Muscle layer of duodenum (tissue), 2 donors: Measurements from ENCODE around the gene IL1R2.

Source experiments
- H3K27ac ChIP-seq: one replicate; pipeline ENCODE4 v1.7.0; 2013; ENCODE audit warnings: mild to moderate bottlenecking, low read length
- H3K27me3 ChIP-seq: one replicate; pipeline ENCODE4 v1.7.0; 2013; ENCODE audit warnings: low read depth, mild to moderate bottlenecking, control low read depth, low read length
- H3K36me3 ChIP-seq, 2 donors: one replicate each; pipeline ENCODE4 v1.7.0; 2013; ENCODE audit warnings: low read length in 2 of 2, control low read depth in 1 of 2, mild to moderate bottlenecking in 1 of 2; ENCODE audit not compliant: insufficient read depth in 2 of 2, control insufficient read depth in 1 of 2
- H3K4me1 ChIP-seq, 2 donors: one replicate each; pipeline ENCODE4 v1.7.0; 2013; ENCODE audit warnings: low read length in 2 of 2, mild to moderate bottlenecking in 2 of 2, control low read depth in 1 of 2, moderate library complexity in 1 of 2; ENCODE audit not compliant: insufficient read depth in 2 of 2, control insufficient read depth in 1 of 2
- H3K4me3 ChIP-seq, 2 donors: one replicate each; pipeline ENCODE4 v1.7.0; 2013; ENCODE audit warnings: low read length in 2 of 2, low read depth in 1 of 2, mild to moderate bottlenecking in 1 of 2
- H3K9me3 ChIP-seq, 2 donors: one replicate each; pipeline ENCODE4 v1.7.0; 2013; ENCODE audit warnings: low read length in 2 of 2, control low read depth in 1 of 2, mild to moderate bottlenecking in 1 of 2; ENCODE audit not compliant: control insufficient read depth in 1 of 2
- donor health status: healthy.

The IL1R2 gene

GRCh38 chr2:102033750-102034682 is 42.3 kb downstream of the IL1R2 start:
- Histone ChIP-seq H3K9me3 (no peaks in the 10 kb centered on the region), H3K36me3 (no peaks in the 10 kb centered on the region), H3K27ac (peak overlapping the region; percentile 64), H3K4me3 (no peak overlapping the region), H3K4me1 (peaks cover 6 to 8% of the 10 kb centered on the region in 2 donors), H3K27me3 (no peaks in the 10 kb centered on the region)

- peaks cover 6 to 8% of the 10 kb centered on the region in 2 donors for H3K4me1 ChIP-seq
- H3K27me3 ChIP-seq = no peaks in the 10 kb centered on the region
- no peaks in the 10 kb centered on the region for H3K36me3 ChIP-seq
- H3K9me3 ChIP-seq = no peaks in the 10 kb centered on the region
- H3K4me3 ChIP-seq = no peak overlapping the region
- H3K27ac ChIP-seq = peak overlapping the region; percentile 64
These were observed 43.2 kb downstream of the IL1R2 start for GRCh38 chr2:102034683-102035548.

GRCh38 chr2:102037681-102038080 is 45.9 kb downstream of the IL1R2 start:
- Histone ChIP-seq H3K9me3 (no peaks in the 10 kb centered on the region), H3K27me3 (no peaks in the 10 kb centered on the region), H3K36me3 (no peaks in the 10 kb centered on the region), H3K4me1 (peaks cover 6% of the 10 kb centered on the region in 2 donors), H3K27ac (peak overlapping the region; percentile 58), H3K4me3 (no peak overlapping the region)

DNA sequence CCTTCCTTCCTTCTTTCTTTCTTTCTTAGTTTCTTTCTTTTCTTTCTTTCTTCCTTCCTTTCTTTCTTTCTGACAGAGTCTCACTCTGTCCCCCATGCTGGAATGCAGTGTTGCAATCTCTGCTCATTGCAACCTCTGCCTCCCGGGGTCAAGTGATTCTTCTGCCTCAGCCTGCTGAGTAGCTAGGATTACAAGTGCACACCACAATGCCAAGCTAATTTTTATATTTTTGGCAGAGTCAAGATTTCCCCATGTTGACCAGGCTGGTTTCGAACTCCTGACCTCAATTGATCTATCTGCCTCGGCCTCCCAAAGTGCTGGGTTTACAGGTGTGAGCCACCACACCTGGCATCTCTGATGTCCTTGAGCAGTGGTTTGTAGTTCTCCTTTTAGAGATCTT is 48.5 kb downstream of the IL1R2 start:
- no peak overlapping the region for H3K27ac ChIP-seq
- no peaks in the 10 kb centered on the region for H3K27me3 ChIP-seq
- no peaks in the 10 kb centered on the region for H3K4me1 ChIP-seq
- H3K36me3 ChIP-seq = no peaks in the 10 kb centered on the region
- no peaks in the 10 kb centered on the region for H3K9me3 ChIP-seq
- no peak overlapping the region for H3K4me3 ChIP-seq

- H3K27me3 ChIP-seq = no peaks in the 10 kb centered on the region
- no peaks in the 10 kb centered on the region for H3K36me3 ChIP-seq
- H3K27ac ChIP-seq = no peak overlapping the region
- no peaks in the 10 kb centered on the region for H3K9me3 ChIP-seq
- H3K4me1 ChIP-seq = no peaks in the 10 kb centered on the region
- H3K4me3 ChIP-seq = no peak overlapping the region
These were observed 49.6 kb downstream of the IL1R2 start for GRCh38 chr2:102041351-102041750.

GRCh38 chr2:102042196-102043081 is 50.7 kb downstream of the IL1R2 start:
- H3K27ac ChIP-seq = no peak overlapping the region
- no peaks in the 10 kb centered on the region for H3K36me3 ChIP-seq
- no peaks in the 10 kb centered on the region for H3K4me1 ChIP-seq
- H3K27me3 ChIP-seq = no peaks in the 10 kb centered on the region
- no peak overlapping the region for H3K4me3 ChIP-seq
- H3K9me3 ChIP-seq = no peaks in the 10 kb centered on the region

DNA sequence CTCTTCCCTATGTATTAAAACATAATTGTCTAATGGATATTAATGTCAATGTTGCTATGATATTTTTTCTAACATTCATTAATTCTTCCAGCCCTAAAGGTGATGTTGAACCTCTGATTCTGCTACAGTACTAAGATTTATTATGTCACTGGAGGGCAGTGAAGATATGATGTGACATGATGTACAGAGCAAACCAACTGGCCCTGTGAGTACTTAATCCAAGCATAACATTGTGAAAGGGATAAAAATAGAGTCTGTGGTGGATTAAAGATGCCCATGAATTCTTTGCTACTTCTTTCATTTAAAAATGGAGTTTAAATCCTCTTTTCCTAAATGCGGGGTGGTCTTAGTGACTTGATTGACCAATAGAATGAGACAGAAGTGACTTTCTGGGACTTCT is 51.8 kb downstream of the IL1R2 start:
- H3K36me3 ChIP-seq = no peaks in the 10 kb centered on the region
- H3K27me3 ChIP-seq = no peaks in the 10 kb centered on the region
- no peak overlapping the region for H3K4me3 ChIP-seq
- H3K4me1 ChIP-seq = no peaks in the 10 kb centered on the region
- no peak overlapping the region for H3K27ac ChIP-seq
- H3K9me3 ChIP-seq = no peaks in the 10 kb centered on the region

DNA sequence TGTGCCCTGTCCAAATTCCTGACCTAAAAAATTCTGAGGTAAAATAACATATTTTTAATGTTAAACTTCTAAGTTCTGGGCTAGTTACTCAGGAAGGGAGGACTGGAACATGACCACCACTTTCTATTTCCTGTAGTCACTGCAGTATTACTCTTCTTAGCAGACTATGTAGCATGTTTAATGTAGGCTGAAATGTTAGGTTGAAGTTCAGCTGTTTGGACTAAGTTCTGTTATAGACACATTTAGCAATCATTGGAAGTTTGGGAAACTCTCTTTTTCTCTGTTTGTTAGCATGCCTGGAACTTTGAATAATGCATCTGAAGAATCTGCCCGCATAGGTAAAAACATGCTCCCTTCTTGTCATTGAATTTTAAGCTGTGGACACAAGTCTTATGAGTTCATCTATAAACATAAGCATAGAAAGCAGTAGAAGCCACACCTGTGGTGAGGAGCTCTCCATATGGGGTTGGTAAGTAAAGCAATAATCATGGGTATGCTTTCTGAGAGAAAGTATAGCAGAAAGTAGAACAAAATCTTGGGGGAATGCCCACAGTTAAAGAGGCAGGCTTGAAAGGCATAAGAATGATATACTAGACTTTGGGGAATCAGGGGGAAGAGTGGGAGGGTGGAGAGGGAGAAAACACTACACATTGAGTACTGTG is 52.6 kb downstream of the IL1R2 start:
- Histone ChIP-seq H3K36me3 (no peaks in the 10 kb centered on the region), H3K27ac (no peak overlapping the region), H3K4me3 (no peak overlapping the region), H3K9me3 (no peaks in the 10 kb centered on the region), H3K4me1 (peaks cover 0 to 5% of the 10 kb centered on the region in 2 donors), H3K27me3 (no peaks in the 10 kb centered on the region)

GRCh38 chr2:102044967-102045489 is 53.3 kb downstream of the IL1R2 start:
- Histone ChIP-seq H3K4me3 (no peak overlapping the region), H3K27ac (no peak overlapping the region), H3K36me3 (no peaks in the 10 kb centered on the region), H3K4me1 (peaks cover 4 to 11% of the 10 kb centered on the region in 2 donors), H3K27me3 (no peaks in the 10 kb centered on the region), H3K9me3 (no peaks in the 10 kb centered on the region)

- Histone ChIP-seq H3K27me3 (no peaks in the 10 kb centered on the region), H3K36me3 (no peaks in the 10 kb centered on the region), H3K9me3 (no peaks in the 10 kb centered on the region), H3K4me1 (peaks cover 10 to 13% of the 10 kb centered on the region in 2 donors), H3K4me3 (no peak overlapping the region), H3K27ac (no peak overlapping the region)
These were observed 53.9 kb downstream of the IL1R2 start for GRCh38 chr2:102045697-102046096.
